ENCODE measurements around the gene SRM. TPM values are rescaled to one million over a fixed set of nuclear protein-coding genes. Genes with fewer than 3 reads are reported as not detected.

SRM gene
- total and polyA plus RNA-seq, 2 of the 13 experiments (the other 11 are each of a cell fraction or from before 2014, with no cell fraction given), result 27.9 to 31.8 TPM

DNA sequence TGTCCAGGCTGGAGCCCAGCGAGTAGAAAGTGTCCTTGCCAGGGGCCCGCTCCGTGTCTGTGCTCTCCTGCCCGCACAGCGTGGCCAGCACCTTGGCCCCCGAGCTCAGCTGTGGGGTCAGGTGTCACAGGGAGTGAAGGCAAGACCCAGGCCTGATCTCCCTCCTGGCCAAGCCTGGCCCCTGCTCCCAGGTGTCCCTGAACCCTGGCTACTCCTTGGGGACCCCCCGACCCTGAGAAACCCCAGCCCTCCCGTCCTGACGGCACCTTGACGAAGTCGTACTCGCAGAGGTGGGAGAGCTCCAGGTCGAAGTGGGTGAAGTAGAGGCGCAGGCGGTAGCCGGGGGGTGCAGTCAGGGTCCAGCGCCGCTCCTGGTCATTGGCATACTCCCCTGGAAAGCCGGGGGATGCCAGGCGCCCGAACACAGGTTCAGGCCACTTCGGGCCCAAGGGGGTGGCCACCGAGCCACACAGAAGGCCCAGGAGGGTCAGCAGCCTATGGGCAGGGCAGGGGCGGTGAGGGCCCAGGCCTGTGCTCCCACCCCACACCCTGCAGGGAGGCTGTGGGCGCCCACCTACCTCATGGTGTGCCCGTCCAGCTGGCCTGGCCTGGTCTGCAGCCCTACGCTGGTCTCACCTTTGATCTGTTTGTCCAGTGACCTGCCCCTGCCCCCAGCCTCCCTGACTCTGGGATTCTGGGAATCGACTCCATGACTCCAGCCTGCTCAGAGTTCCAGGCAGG is 13.0 kb downstream of the SRM start, which contains the start of gene MASP2 (continued):
- TF ChIP-seq, protein P1, sequence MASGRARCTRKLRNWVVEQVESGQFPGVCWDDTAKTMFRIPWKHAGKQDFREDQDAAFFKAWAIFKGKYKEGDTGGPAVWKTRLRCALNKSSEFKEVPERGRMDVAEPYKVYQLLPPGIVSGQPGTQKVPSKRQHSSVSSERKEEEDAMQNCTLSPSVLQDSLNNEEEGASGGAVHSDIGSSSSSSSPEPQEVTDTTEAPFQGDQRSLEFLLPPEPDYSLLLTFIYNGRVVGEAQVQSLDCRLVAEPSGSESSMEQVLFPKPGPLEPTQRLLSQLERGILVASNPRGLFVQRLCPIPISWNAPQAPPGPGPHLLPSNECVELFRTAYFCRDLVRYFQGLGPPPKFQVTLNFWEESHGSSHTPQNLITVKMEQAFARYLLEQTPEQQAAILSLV (CRISPR knock-in tag; IDR thresholded peaks at IDR 0.05; ENCODE audit: borderline replicate concordance), result peak; percentile 32; the same call in 1 of the 2 replicates
- TF ChIP-seq, protein P2, sequence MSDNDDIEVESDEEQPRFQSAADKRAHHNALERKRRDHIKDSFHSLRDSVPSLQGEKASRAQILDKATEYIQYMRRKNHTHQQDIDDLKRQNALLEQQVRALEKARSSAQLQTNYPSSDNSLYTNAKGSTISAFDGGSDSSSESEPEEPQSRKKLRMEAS (IDR thresholded peaks at IDR 0.05), result peak; percentile 75
- TF ChIP-seq NFE2L1 (CRISPR knock-in tag; IDR thresholded peaks at IDR 0.05; ENCODE audit: borderline replicate concordance) (no peak), ZNF556 (CRISPR knock-in tag; IDR thresholded peaks at IDR 0.05; ENCODE audit: borderline replicate concordance) (0 out of 2 replicates have a peak, but pooled peaks have one; percentile 76), HDAC1 (CRISPR knock-in tag; IDR thresholded peaks at IDR 0.05) (peak; percentile 53), ZSCAN30 (CRISPR knock-in tag; IDR thresholded peaks at IDR 0.05) (no peak), SAP130 (CRISPR knock-in tag; IDR thresholded peaks at IDR 0.05; ENCODE audit: low read depth) (peak; percentile 55), ZNF230 (CRISPR knock-in tag; IDR thresholded peaks at IDR 0.05) (no peak), YEATS2 (CRISPR knock-in tag; IDR thresholded peaks at IDR 0.05; ENCODE audit: borderline replicate concordance) (peak; percentile 36; the same call in 1 of the 2 replicates), ZNF543 (CRISPR knock-in tag; IDR thresholded peaks at IDR 0.05) (peak; percentile 64; the same call in 1 of the 2 replicates), HMGA1 (CRISPR knock-in tag; conservative IDR thresholded peaks at IDR 0.05) (no peak), MIER3 (CRISPR knock-in tag; IDR thresholded peaks at IDR 0.05; ENCODE audit: borderline replicate concordance) (no peak)
- TF ChIP-seq, protein P3, sequence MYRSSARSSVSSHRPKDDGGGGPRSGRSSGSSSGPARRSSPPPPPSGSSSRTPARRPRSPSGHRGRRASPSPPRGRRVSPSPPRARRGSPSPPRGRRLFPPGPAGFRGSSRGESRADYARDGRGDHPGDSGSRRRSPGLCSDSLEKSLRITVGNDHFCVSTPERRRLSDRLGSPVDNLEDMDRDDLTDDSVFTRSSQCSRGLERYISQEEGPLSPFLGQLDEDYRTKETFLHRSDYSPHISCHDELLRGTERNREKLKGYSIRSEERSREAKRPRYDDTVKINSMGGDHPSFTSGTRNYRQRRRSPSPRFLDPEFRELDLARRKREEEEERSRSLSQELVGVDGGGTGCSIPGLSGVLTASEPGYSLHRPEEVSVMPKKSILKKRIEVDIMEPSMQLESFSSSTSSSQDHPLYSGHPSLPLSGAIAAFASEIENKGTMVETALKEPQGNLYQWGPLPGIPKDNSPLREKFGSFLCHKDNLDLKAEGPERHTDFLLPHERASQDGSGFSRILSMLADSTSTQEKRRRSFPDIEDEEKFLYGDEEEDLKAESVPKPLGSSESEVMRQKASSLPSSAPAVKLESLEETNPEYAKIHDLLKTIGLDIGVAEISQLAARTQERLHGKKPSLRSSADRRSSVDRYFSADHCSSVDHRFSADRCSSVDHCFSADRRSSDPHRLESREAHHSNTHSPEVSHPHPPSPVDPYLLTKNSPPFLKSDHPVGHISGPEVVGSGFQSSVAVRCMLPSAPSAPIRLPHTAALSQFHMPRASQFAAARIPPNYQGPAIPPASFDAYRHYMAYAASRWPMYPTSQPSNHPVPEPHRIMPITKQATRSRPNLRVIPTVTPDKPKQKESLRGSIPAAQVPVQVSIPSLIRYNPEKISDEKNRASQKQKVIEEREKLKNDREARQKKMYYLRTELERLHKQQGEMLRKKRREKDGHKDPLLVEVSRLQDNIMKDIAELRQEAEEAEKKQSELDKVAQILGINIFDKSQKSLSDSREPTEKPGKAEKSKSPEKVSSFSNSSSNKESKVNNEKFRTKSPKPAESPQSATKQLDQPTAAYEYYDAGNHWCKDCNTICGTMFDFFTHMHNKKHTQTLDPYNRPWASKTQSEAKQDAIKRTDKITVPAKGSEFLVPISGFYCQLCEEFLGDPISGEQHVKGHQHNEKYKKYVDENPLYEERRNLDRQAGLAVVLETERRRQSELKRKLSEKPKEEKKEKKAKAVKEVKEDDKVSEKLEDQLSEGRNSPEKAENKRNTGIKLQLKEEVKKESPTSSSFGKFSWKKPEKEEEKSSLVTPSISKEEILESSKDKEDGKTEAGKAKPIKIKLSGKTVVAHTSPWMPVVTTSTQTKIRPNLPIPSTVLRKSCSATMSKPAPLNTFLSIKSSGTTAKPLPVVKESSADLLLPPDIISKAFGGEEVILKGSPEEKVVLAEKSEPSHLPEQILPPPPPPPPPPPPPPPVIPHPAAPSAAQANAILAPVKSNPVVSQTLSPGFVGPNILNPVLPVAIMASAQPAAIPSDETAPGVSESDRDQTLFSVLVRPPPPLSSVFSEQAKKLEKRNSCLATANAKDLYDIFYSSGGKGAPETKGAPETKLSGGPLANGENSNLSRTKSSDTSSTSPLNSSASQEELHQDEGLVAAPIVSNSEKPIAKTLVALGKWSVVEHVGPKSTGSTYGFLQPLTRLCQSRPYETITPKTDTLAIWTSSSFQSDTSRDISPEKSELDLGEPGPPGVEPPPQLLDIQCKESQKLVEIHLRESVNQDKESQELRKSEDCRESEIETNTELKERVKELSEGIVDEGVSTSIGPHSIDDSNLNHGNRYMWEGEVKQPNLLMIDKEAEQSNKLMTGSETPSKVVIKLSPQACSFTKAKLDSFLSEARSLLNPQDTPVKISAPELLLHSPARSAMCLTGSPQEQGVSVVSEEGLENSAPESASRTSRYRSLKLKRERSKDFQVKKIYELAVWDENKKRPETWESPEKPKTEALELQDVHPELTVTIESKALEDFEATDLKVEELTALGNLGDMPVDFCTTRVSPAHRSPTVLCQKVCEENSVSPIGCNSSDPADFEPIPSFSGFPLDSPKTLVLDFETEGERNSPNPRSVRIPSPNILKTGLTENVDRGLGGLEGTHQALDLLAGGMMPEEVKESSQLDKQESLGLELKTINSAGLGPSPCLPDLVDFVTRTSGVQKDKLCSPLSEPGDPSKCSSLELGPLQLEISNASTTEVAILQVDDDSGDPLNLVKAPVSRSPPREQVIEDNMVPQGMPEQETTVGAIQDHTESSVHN (CRISPR knock-in tag; IDR thresholded peaks at IDR 0.05), result no peak
- TF ChIP-seq, protein P4, sequence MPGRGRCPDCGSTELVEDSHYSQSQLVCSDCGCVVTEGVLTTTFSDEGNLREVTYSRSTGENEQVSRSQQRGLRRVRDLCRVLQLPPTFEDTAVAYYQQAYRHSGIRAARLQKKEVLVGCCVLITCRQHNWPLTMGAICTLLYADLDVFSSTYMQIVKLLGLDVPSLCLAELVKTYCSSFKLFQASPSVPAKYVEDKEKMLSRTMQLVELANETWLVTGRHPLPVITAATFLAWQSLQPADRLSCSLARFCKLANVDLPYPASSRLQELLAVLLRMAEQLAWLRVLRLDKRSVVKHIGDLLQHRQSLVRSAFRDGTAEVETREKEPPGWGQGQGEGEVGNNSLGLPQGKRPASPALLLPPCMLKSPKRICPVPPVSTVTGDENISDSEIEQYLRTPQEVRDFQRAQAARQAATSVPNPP (CRISPR knock-in tag; IDR thresholded peaks at IDR 0.05), result no peak
- TF ChIP-seq, protein P5, sequence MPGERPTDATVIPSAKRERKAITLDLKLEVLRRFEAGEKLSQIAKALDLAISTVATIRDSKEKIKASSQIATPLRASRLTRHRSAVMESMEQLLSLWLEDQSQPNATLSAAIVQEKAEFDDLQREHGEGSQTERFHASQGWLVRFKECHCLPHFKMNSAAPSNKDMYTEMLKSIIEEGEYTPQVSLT (CRISPR knock-in tag; IDR thresholded peaks at IDR 0.05; ENCODE audit: borderline replicate concordance, low read depth), result no peak
- TF ChIP-seq, protein P6, sequence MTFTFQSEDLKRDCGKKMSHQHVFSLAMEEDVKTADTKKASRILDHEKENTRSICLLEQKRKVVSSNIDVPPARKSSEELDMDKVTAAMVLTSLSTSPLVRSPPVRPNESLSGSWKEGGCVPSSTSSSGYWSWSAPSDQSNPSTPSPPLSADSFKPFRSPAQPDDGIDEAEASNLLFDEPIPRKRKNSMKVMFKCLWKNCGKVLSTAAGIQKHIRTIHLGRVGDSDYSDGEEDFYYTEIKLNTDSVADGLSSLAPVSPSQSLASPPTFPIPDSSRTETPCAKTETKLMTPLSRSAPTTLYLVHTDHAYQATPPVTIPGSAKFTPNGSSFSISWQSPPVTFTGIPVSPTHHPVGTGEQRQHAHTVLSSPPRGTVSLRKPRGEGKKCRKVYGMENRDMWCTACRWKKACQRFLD (CRISPR knock-in tag; IDR thresholded peaks at IDR 0.05; ENCODE audit: borderline replicate concordance), result no peak; the same call in 1 of the 2 replicates
